SK-N-SH treated with all-trans-retinoic acid at 6 μM for 48 hours (cell line): ENCODE results near the gene ILK.

Source experiments
- ATAC-seq: fragments of 200-7000 bp; cut with Tn5 transposase; 3 replicates; pipeline ENCODE4 v1.9.1; 2020; ENCODE audit warnings: mild to moderate bottlenecking, moderate library complexity
- ARNTL ChIP-seq: fragments of 450-650 bp; formaldehyde crosslinking; IDR thresholded peaks from 2 replicates; pipeline ENCODE4 v1.5.0; 2020; ENCODE audit warnings: low read depth, mild to moderate bottlenecking, moderate library complexity, borderline replicate concordance
- BACH2 ChIP-seq: fragments of 250-450 bp; sonication (Bioruptor Pico); IDR thresholded peaks from 2 replicates; pipeline ENCODE4 v1.9.0; 2021; ENCODE audit warnings: mild to moderate bottlenecking, borderline replicate concordance
- CSDC2 ChIP-seq: fragments of 250-450 bp; sonication (Bioruptor Pico); IDR thresholded peaks from 2 replicates; pipeline ENCODE4 v1.5.0; 2020; ENCODE audit warnings: mild to moderate bottlenecking, moderate library complexity
- CSRNP3 ChIP-seq: fragments of 250-450 bp; sonication (Bioruptor Pico); IDR thresholded peaks from 2 replicates; pipeline ENCODE4 v1.5.1; 2021; ENCODE audit warnings: mild to moderate bottlenecking, moderate library complexity
- ESRRG ChIP-seq: fragments of 250-450 bp; sonication (Bioruptor Pico); IDR thresholded peaks from 2 replicates; pipeline ENCODE4 v1.6.1; 2021; ENCODE audit warnings: mild to moderate bottlenecking
- GLIS3 ChIP-seq: fragments of 250-450 bp; sonication (Bioruptor Pico); IDR thresholded peaks from 2 replicates; pipeline ENCODE4 v1.5.0; 2020; ENCODE audit warnings: mild to moderate bottlenecking, moderate library complexity
- ISL1 ChIP-seq: fragments of 250-450 bp; sonication (Bioruptor Pico); IDR thresholded peaks from 2 replicates; pipeline ENCODE4 v2.1.2; 2022; ENCODE audit warnings: mild to moderate bottlenecking, moderate library complexity
- OSR1 ChIP-seq: fragments of 250-450 bp; sonication (Bioruptor Pico); IDR thresholded peaks from 2 replicates; pipeline ENCODE4 v1.8.0; 2022; ENCODE audit warnings: moderate library complexity, mild to moderate bottlenecking, inconsistent platforms
- PPARA ChIP-seq: fragments of 250-450 bp; sonication (Bioruptor Pico); IDR thresholded peaks from 2 replicates; pipeline ENCODE4 v1.5.0; 2020; ENCODE audit warnings: mild to moderate bottlenecking, borderline replicate concordance
- RARB ChIP-seq: fragments of 250-450 bp; sonication (Bioruptor Pico); IDR thresholded peaks from 2 replicates; pipeline ENCODE4 v1.8.0; 2021; ENCODE audit warnings: mild to moderate bottlenecking, moderate library complexity
- SNAI2 ChIP-seq: fragments of 250-450 bp; sonication (Bioruptor Pico); IDR thresholded peaks from 2 replicates; pipeline ENCODE4 v1.5.0; 2020; ENCODE audit warnings: mild to moderate bottlenecking, moderate library complexity
- TCF4 ChIP-seq: fragments of 250-450 bp; sonication (Bioruptor Pico); IDR thresholded peaks from 2 replicates; pipeline ENCODE4 v1.8.0; 2021; ENCODE audit warnings: mild to moderate bottlenecking, moderate library complexity, borderline replicate concordance
- TOX ChIP-seq: fragments of 250-450 bp; sonication (Bioruptor Pico); IDR thresholded peaks from 2 replicates; pipeline ENCODE4 v1.8.0; 2021; ENCODE audit warnings: mild to moderate bottlenecking, moderate library complexity, borderline replicate concordance
- ZC3H10 ChIP-seq: fragments of 250-450 bp; sonication (Bioruptor Pico); IDR thresholded peaks from 2 replicates; pipeline ENCODE4 v1.5.1; 2021; ENCODE audit warnings: mild to moderate bottlenecking, moderate library complexity
- ZFP3 ChIP-seq: fragments of 250-450 bp; sonication (Bioruptor Pico); IDR thresholded peaks from 2 replicates; pipeline ENCODE4 v1.5.0; 2020; ENCODE audit warnings: mild to moderate bottlenecking, moderate library complexity
- ZFP30 ChIP-seq: fragments of 450-650 bp; formaldehyde crosslinking; IDR thresholded peaks from 2 replicates; pipeline ENCODE4 v1.5.0; 2022; ENCODE audit warnings: mild to moderate bottlenecking, moderate library complexity
- ZNF565 ChIP-seq: fragments of 450-650 bp; formaldehyde crosslinking; conservative IDR thresholded peaks from 2 replicates; pipeline ENCODE4 v1.5.0; 2020; ENCODE audit warnings: low read depth, mild to moderate bottlenecking, moderate library complexity
- ZNF8 ChIP-seq: fragments of 450-650 bp; formaldehyde crosslinking; IDR thresholded peaks from 2 replicates; pipeline ENCODE4 v1.5.0; 2020; ENCODE audit warnings: mild to moderate bottlenecking, moderate library complexity
- TF ChIP-seq, protein P1 (sequence below): fragments of 250-450 bp; sonication (Bioruptor Pico); IDR thresholded peaks from 2 replicates; pipeline ENCODE4 v1.8.0; 2020; ENCODE audit warnings: mild to moderate bottlenecking, moderate library complexity, borderline replicate concordance
- TF ChIP-seq, protein P2 (sequence below): fragments of 250-450 bp; sonication (Bioruptor Pico); IDR thresholded peaks from 2 replicates; pipeline ENCODE4 v1.8.0; 2021; ENCODE audit warnings: low read depth, mild to moderate bottlenecking, moderate library complexity, borderline replicate concordance
- TF ChIP-seq, protein P3 (sequence below): fragments of 250-450 bp; sonication (Bioruptor Pico); IDR thresholded peaks from 2 replicates; pipeline ENCODE4 v1.5.0; 2020; ENCODE audit warnings: mild to moderate bottlenecking, moderate library complexity
- TF ChIP-seq, protein P4 (sequence below): fragments of 250-450 bp; sonication (Bioruptor Pico); IDR thresholded peaks from 2 replicates; pipeline ENCODE4 v1.5.1; 2020; ENCODE audit warnings: low read depth, mild to moderate bottlenecking, moderate library complexity

The ILK gene

DNA sequence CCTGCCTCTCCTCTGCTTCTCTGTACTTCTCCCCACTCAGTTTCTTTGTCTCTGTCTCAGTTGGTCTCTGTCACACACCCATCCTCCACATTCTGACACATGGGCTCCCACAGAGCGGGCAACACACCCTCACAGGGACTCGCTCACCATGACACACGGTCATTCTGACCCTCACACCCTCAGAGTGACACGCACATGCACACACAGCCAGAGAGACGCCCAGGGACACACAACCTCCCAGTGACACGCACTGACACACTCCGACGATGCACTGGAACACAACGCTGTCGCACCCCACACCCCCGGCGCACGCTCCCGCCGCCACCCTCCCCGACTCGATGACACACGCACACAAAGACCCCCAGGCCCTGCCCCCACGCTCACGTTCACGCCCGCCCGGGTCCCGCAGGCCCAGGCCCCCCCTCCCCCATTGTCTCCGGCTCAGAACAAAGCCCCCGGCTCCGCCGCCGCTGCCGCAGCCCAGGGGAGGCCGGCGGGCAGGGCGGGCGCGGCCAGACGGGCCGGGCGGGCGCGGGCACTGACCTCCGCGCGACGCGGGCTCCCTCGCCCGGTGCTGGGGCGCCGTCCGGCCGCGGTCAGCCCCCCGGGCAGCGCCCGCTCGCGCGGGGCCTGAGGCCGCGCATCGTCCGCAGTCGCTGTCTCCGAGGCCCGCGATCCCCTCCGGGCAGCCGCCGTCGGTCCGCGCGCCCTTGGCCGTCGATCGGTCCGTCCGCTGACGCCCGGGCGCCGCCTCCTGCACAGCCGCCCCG is 51.6 kb downstream of the ILK start:
- peak; percentile 48 for ATAC-seq
- TF ChIP-seq SNAI2 (CRISPR knock-in tag) (no peak), GLIS3 (CRISPR knock-in tag) (no peak), TOX (no peak), ZNF565 (CRISPR knock-in tag) (no peak), CSDC2 (CRISPR knock-in tag) (no peak), ZNF8 (CRISPR knock-in tag) (no peak)
- TF ChIP-seq, protein P1, sequence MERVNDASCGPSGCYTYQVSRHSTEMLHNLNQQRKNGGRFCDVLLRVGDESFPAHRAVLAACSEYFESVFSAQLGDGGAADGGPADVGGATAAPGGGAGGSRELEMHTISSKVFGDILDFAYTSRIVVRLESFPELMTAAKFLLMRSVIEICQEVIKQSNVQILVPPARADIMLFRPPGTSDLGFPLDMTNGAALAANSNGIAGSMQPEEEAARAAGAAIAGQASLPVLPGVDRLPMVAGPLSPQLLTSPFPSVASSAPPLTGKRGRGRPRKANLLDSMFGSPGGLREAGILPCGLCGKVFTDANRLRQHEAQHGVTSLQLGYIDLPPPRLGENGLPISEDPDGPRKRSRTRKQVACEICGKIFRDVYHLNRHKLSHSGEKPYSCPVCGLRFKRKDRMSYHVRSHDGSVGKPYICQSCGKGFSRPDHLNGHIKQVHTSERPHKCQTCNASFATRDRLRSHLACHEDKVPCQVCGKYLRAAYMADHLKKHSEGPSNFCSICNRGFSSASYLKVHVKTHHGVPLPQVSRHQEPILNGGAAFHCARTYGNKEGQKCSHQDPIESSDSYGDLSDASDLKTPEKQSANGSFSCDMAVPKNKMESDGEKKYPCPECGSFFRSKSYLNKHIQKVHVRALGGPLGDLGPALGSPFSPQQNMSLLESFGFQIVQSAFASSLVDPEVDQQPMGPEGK (CRISPR knock-in tag), result no peak

DNA sequence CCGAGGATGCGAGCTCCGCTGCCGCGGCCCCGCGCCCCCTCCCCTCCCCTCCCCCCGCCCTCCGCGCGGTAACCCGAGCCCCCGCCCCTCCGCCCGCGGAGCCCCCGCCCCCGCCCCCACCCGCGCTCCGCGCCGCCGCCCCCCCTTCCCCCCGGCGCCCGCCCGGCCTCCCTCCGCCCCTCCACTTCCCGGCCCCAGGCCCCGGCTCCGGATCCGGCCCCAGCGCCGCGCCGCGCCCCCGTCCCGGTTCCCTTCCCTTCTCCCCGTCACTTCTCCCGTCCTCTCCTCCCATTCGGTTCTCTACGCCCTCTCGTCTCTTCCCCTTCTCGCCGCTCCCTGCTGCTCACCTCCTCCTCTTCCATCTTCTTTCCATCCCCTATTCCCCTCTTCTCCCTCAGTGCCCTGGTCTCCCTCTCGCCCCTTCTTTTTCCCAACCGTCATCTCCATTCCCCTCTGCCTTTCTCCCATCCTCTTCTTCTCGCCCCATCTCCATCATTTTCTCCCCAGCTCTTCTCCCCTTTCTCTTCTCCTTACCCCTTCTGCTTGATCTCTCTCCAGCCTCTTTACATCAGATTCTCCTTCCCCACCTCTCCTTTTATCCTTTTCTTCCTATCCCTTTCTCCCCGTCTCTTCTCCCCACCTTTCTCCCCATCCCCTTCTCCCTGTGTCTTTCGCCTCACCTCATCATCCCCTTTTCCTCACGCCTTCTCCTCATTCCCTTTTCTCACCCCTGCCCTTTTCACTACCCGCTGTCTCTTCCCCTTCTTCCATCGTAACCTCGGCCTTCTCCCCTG is 52.4 kb downstream of the ILK start, which contains the start of gene DCHS1:
DCHS1 (minus strand) TSS at position 20 of the 794 bp plus-strand sequence. CDS start 14,196 bp downstream, outside the sequence.
- TF ChIP-seq RARB (CRISPR knock-in tag), result no peak
- no peak for TF ChIP-seq ZFP3
- TF ChIP-seq TCF4 (CRISPR knock-in tag), result no peak
- TF ChIP-seq, protein P1 (CRISPR knock-in tag), result no peak
- TF ChIP-seq ZNF8 (CRISPR knock-in tag), result no peak
- ATAC-seq, result peak; percentile 53

- no peak for TF ChIP-seq TOX
- no peak for TF ChIP-seq ZNF565 (CRISPR knock-in tag)
- TF ChIP-seq, protein P2, sequence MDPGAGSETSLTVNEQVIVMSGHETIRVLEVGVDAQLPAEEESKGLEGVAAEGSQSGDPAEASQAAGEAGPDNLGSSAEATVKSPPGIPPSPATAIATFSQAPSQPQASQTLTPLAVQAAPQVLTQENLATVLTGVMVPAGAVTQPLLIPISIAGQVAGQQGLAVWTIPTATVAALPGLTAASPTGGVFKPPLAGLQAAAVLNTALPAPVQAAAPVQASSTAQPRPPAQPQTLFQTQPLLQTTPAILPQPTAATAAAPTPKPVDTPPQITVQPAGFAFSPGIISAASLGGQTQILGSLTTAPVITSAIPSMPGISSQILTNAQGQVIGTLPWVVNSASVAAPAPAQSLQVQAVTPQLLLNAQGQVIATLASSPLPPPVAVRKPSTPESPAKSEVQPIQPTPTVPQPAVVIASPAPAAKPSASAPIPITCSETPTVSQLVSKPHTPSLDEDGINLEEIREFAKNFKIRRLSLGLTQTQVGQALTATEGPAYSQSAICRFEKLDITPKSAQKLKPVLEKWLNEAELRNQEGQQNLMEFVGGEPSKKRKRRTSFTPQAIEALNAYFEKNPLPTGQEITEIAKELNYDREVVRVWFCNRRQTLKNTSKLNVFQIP (CRISPR knock-in tag), result no peak
- no peak for TF ChIP-seq ZFP3
- TF ChIP-seq ZC3H10, result no peak
- no peak for TF ChIP-seq ARNTL
- TF ChIP-seq TCF4 (CRISPR knock-in tag), result no peak
- TF ChIP-seq SNAI2 (CRISPR knock-in tag), result no peak
- TF ChIP-seq CSRNP3 (CRISPR knock-in tag), result no peak
- TF ChIP-seq, protein P3, sequence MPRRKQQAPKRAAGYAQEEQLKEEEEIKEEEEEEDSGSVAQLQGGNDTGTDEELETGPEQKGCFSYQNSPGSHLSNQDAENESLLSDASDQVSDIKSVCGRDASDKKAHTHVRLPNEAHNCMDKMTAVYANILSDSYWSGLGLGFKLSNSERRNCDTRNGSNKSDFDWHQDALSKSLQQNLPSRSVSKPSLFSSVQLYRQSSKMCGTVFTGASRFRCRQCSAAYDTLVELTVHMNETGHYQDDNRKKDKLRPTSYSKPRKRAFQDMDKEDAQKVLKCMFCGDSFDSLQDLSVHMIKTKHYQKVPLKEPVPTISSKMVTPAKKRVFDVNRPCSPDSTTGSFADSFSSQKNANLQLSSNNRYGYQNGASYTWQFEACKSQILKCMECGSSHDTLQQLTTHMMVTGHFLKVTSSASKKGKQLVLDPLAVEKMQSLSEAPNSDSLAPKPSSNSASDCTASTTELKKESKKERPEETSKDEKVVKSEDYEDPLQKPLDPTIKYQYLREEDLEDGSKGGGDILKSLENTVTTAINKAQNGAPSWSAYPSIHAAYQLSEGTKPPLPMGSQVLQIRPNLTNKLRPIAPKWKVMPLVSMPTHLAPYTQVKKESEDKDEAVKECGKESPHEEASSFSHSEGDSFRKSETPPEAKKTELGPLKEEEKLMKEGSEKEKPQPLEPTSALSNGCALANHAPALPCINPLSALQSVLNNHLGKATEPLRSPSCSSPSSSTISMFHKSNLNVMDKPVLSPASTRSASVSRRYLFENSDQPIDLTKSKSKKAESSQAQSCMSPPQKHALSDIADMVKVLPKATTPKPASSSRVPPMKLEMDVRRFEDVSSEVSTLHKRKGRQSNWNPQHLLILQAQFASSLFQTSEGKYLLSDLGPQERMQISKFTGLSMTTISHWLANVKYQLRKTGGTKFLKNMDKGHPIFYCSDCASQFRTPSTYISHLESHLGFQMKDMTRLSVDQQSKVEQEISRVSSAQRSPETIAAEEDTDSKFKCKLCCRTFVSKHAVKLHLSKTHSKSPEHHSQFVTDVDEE (CRISPR knock-in tag), result no peak
- no peak for TF ChIP-seq ESRRG
- TF ChIP-seq BACH2 (CRISPR knock-in tag), result no peak
- TF ChIP-seq, protein P4, sequence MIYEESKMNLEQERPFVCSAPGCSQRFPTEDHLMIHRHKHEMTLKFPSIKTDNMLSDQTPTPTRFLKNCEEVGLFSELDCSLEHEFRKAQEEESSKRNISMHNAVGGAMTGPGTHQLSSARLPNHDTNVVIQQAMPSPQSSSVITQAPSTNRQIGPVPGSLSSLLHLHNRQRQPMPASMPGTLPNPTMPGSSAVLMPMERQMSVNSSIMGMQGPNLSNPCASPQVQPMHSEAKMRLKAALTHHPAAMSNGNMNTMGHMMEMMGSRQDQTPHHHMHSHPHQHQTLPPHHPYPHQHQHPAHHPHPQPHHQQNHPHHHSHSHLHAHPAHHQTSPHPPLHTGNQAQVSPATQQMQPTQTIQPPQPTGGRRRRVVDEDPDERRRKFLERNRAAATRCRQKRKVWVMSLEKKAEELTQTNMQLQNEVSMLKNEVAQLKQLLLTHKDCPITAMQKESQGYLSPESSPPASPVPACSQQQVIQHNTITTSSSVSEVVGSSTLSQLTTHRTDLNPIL (CRISPR knock-in tag), result no peak
- TF ChIP-seq GLIS3 (CRISPR knock-in tag), result no peak
- TF ChIP-seq OSR1, result no peak
- no peak for TF ChIP-seq PPARA (CRISPR knock-in tag)
- no peak for TF ChIP-seq ISL1
- TF ChIP-seq RARB (CRISPR knock-in tag), result no peak
- TF ChIP-seq ZFP30 (CRISPR knock-in tag), result no peak
- TF ChIP-seq CSDC2 (CRISPR knock-in tag), result no peak
- ATAC-seq, result no peak
Observed at GRCh38 chr11:6656584-6656915, 53.0 kb downstream of the ILK start.
